ENCODE results near the gene CACNG1. TPM values are rescaled to one million over a fixed set of nuclear protein-coding genes. Genes with fewer than 3 reads are reported as not detected.

Gene CACNG1
- total and polyA plus RNA-seq, 3 donors from 2014 or later = 0.69 TPM; not detected in 2

- DNase-seq = no peak
- H3K27ac ChIP-seq = no peak overlapping the region
- H3K27me3 ChIP-seq = no peaks in the 10 kb centered on the region
- TF ChIP-seq CTCF (IDR thresholded peaks at IDR 0.05) (no peak), POLR2A (IDR thresholded peaks at IDR 0.05) (no peak)
- 85 to 94% methylated on average over 2 of the region's 2 CpGs for WGBS, 2 donors
- no peaks in the 10 kb centered on the region for H3K4me1 ChIP-seq
- H3K36me3 ChIP-seq (ENCODE audit: low read depth, missing control alignments) = no peaks in the 10 kb centered on the region
- H3K9me3 ChIP-seq = no peaks in the 10 kb centered on the region
- intact Hi-C loops (cut with DNase I; ENCODE audit: low total_unique reads) = no loop called here
- H3K4me3 ChIP-seq = no peak overlapping the region
Measured at GRCh38 chr17:67003231-67003630, 41.1 kb upstream of the CACNG1 start.

GRCh38 chr17:67004181-67004580 lies 40.2 kb upstream of the CACNG1 start:
- Histone ChIP-seq H3K9me3 (no peaks in the 10 kb centered on the region), H3K4me3 (no peak overlapping the region), H3K27me3 (no peaks in the 10 kb centered on the region), H3K36me3 (ENCODE audit: low read depth, missing control alignments) (no peaks in the 10 kb centered on the region), H3K27ac (no peak overlapping the region), H3K4me1 (no peaks in the 10 kb centered on the region)
- DNase-seq = no peak
- TF ChIP-seq POLR2A (IDR thresholded peaks at IDR 0.05) (no peak), CTCF (IDR thresholded peaks at IDR 0.05) (no peak)
- intact Hi-C loops (cut with DNase I; ENCODE audit: low total_unique reads) = no loop called here
- 78 to 85% methylated on average over 11 of the region's 11 CpGs for WGBS, 2 donors

- TF ChIP-seq CTCF (IDR thresholded peaks at IDR 0.05) (no peak), POLR2A (IDR thresholded peaks at IDR 0.05) (no peak)
- no peak overlapping the region for H3K4me3 ChIP-seq
- no peak overlapping the region for H3K27ac ChIP-seq
- WGBS, 2 donors = 89 to 91% methylated on average over 6 of the region's 6 CpGs
- no peaks in the 10 kb centered on the region for H3K36me3 ChIP-seq (ENCODE audit: low read depth, missing control alignments)
- intact Hi-C loops (cut with DNase I; ENCODE audit: low total_unique reads) = no loop called here
- no peaks in the 10 kb centered on the region for H3K27me3 ChIP-seq
- DNase-seq = no peak
- H3K9me3 ChIP-seq = no peaks in the 10 kb centered on the region
- no peaks in the 10 kb centered on the region for H3K4me1 ChIP-seq
Measured at GRCh38 chr17:67007266-67007665, 37.1 kb upstream of the CACNG1 start.

- no peak overlapping the region for H3K4me3 ChIP-seq
- H3K4me1 ChIP-seq = no peaks in the 10 kb centered on the region
- TF ChIP-seq CTCF (IDR thresholded peaks at IDR 0.05) = no peak
- DNase-seq = no peak
- no peaks in the 10 kb centered on the region for H3K9me3 ChIP-seq
- no peaks in the 10 kb centered on the region for H3K27me3 ChIP-seq
- H3K27ac ChIP-seq = no peak overlapping the region
- H3K36me3 ChIP-seq (ENCODE audit: low read depth, missing control alignments) = no peaks in the 10 kb centered on the region
- intact Hi-C loops (cut with DNase I; ENCODE audit: low total_unique reads) = no loop called here
- 87 to 92% methylated on average over 6 of the region's 6 CpGs for WGBS, 2 donors
Measured at GRCh38 chr17:67008101-67008500, 36.3 kb upstream of the CACNG1 start.

- Histone ChIP-seq H3K4me3 (no peak overlapping the region), H3K4me1 (no peaks in the 10 kb centered on the region), H3K27me3 (no peaks in the 10 kb centered on the region), H3K36me3 (ENCODE audit: low read depth, missing control alignments) (no peaks in the 10 kb centered on the region), H3K9me3 (no peaks in the 10 kb centered on the region), H3K27ac (no peak overlapping the region)
- no peak for TF ChIP-seq POLR2A (IDR thresholded peaks at IDR 0.05)
- TF ChIP-seq CTCF (IDR thresholded peaks at IDR 0.05) = no peak
- 84 to 89% methylated on average over 9 of the region's 9 CpGs for WGBS, 2 donors
- intact Hi-C loops (cut with DNase I; ENCODE audit: low total_unique reads) = no loop called here
- DNase-seq = no peak
Measured at GRCh38 chr17:67011527-67012175, 32.7 kb upstream of the CACNG1 start.

Measured in testis (tissue), 3 donors.